ENCODE data around the gene TNFSF15.

DNA sequence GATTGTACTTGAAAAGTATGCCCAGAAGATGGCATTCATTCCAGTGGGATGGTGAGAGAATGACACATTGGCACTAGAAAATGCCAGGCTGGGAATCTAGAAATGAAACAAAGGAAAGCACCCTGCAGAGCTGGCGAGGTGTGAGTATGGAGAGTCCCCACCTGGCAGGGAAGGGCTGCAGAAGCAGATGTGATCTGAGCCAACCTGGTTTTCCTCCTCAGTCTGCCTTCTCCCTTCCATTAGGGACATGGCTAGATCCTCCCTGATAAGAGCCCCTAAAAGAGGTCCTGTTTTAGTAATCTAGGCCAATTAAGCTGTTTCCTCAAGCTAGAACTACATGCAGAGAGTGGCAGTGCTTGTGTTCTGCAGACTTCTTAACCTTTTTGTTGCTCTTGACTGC, 24.7 kb upstream of the TNFSF15 start:
- TF ChIP-seq, protein P1, sequence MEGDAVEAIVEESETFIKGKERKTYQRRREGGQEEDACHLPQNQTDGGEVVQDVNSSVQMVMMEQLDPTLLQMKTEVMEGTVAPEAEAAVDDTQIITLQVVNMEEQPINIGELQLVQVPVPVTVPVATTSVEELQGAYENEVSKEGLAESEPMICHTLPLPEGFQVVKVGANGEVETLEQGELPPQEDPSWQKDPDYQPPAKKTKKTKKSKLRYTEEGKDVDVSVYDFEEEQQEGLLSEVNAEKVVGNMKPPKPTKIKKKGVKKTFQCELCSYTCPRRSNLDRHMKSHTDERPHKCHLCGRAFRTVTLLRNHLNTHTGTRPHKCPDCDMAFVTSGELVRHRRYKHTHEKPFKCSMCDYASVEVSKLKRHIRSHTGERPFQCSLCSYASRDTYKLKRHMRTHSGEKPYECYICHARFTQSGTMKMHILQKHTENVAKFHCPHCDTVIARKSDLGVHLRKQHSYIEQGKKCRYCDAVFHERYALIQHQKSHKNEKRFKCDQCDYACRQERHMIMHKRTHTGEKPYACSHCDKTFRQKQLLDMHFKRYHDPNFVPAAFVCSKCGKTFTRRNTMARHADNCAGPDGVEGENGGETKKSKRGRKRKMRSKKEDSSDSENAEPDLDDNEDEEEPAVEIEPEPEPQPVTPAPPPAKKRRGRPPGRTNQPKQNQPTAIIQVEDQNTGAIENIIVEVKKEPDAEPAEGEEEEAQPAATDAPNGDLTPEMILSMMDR (IDR thresholded peaks at IDR 0.05; ENCODE audit: low read depth, low read length): no peak
- TF ChIP-seq EZH2phosphoT487 (IDR thresholded peaks at IDR 0.05; ENCODE audit: low read depth): no peak
